Lung microvascular endothelial cell (primary cell): ENCODE results near the gene EID2. TPM values are rescaled to one million over a fixed set of nuclear protein-coding genes. Genes with fewer than 3 reads are reported as not detected.

Experiments
- DNase-seq, 2 donors: peaks; one replicate each; pipeline versions ENCODE4 v3.0.0 to v3.0.0-alpha.2; 2010; ENCODE audit warnings: low read depth in 2 of 2
- total RNA-seq: library from RNA; depleted of rRNA; stranded (reverse); fragments of >200 nt; gene quantifications from 2 replicates; pipeline ENCODE4 v1.2.1, GENCODE V29; 2014

The EID2 gene
- 12.9 and 14.3 TPM in 2 replicates for total RNA-seq

DNA sequence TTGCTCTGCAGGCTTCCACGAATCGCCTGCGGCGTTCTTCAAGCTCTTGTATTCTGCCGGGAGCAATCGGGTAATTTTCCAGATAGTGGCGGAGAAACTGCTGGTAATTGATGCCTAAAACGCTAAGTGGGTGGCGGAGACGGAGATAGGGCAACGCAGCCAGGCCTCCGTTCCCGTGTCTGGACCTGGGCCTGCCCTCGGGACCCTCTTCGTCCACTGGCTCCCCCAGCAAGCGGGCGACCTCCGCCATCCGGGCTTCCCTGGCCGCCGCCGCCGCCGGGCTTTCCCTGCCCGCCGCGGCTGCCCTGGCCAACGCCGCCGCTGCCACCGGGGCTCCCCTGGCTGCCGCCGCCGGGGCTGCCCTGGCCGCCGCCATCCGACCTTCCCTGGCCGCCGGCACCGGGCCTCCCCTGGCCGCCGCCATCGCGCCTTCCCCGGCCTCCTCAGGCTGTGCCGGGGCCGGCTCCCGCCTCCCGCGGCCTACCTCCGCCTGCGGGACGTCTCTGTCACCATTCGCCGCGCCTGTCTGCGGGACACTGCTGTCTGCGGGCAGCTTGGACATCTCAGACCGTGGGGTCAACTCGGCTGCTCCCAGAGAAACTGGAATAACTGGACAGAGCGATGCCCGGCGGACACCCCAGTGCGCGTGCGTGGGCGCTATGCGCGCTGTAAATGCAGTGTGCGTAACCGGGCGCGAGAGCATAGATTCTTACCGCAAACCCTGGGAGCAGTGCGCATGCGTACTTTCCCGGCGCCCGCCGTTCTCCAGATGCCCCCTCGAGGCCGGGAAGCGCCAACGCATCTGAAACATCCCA, at the start of gene EID2:
TSS of gene EID2 (minus strand) at position 644 of the 815 bp plus-strand sequence. CDS start at position 562, 82 bp downstream.
- DNase-seq, result peak; percentile 96 to 97

DNA sequence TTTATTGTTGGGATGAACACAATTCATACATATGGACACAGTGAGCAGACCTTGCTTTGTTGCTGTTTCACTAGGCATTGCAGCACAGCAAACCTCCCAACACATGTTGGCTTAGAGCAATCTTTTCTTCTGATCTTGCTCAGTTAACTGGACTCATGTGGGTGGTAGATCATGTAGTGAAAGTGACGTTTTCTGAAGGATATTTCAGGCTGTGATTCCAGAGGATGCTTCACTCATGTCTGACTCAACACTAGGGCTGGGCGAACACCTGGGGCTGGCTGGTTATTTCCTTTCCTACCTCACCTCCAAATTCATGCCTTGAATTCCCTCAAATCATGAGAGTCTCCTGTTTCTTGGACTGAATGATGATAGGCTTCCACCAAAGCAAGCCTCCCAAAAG, 48.1 kb upstream of the EID2 start:
- no peak for DNase-seq

- DNase-seq, result no peak
These were observed 47.5 kb upstream of the EID2 start for GRCh38 chr19:39587496-39587895.

DNA sequence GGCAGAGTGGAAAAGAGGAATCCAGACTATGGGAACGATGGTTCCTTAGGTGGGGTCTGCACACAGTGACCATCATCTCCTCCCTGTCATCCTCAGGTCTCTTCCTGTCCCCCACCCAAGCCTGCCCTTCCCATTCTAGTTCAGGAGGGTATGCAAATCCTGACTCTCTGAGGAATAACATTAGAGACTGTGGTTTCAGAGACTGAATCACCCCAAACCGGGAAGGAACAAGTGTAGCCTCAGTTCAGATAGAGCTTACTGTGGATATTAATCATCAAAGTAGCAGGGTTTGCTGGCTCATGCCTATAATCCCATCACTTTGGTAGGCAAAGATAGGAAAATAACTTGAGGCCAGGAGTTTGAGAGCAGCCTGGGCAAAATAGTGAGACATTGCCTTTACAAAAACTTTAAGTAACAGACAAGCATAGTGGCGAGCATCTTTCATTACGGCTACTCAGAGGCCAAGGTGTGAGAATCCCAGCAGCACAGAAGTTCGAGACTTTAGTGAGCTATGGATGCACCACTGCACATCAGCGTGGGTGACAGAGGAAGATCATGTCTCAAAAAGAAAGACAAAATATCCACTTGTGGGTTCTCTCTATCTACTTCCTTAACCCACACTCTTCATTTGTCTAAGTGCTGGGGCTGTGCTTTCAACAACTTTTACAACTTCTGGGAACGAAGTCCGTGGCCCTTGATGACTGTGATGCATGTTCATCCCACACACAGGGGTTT, 43.1 kb upstream of the EID2 start:
- no peak for DNase-seq

- DNase-seq, result no peak
These were observed 42.5 kb upstream of the EID2 start for GRCh38 chr19:39582442-39582841.

- peak in 1 of 2 donors; percentile 12 for DNase-seq
These were observed 28.6 kb upstream of the EID2 start for GRCh38 chr19:39568604-39569003.

DNA sequence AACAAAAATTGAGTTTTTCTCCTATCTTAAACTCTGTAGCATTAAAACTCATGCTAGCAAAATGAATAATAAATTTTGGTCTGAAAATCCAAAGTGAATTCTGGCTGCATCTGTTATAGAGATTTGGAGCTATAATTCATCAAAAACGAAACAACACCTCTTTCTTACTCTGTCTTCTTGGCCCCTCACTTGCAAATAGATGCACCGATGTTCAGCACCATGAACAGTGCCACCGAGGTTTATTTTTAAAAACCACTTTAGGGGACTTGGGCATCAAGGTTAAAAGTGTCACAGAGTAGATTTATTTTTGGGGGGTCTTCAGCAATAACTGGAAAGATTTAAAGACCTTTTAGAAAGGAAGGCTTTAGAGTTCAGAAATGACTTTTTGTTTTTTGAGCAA, 26.1 kb upstream of the EID2 start:
- DNase-seq, result no peak

DNA sequence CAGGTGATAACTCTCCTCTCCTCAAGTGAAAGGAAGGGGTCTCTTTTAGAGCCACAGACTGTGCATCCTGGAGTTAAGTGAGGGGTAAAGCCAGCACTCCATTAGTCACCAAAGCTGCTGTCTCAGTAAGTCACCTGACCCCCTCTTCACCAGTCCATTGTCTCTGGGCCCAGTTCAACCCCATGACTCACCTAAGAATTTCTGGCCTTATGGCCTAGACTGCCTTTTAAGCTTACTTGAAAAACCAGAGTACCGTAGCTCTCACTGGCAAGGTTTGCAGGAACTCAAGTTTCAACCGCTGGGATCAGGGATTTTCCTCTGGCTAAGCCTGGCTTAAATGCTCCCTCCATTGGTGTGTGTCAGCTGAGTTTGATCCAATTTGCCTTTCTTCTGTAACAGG, 23.4 kb upstream of the EID2 start:
- no peak for DNase-seq

DNA sequence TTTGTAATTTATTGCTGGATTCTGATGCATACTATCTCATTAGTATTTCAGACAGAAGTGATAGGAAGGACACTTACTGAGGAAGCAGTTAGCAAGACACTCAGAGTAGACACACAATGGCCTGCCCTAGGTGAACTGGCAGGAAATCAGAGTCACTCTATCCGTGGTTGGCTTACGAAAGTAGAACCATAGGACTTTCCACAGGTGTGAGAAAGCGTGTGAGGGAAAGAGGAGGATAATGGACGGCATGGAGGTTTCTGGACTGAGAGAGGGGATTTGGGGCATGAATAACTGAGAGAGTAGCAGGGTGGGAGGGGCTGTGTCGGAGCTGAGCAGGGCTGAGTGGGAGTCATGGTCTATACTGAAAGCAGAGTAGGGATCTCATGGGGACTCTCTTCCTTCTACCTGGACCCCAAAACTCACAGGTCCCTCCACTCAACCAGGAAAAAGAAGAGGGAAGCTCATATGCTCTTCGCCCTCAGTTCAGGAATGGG, 18.7 kb upstream of the EID2 start:
- no peak for DNase-seq

GRCh38 chr19:39557811-39558623, 18.1 kb upstream of the EID2 start:
- DNase-seq, result no peak

DNA sequence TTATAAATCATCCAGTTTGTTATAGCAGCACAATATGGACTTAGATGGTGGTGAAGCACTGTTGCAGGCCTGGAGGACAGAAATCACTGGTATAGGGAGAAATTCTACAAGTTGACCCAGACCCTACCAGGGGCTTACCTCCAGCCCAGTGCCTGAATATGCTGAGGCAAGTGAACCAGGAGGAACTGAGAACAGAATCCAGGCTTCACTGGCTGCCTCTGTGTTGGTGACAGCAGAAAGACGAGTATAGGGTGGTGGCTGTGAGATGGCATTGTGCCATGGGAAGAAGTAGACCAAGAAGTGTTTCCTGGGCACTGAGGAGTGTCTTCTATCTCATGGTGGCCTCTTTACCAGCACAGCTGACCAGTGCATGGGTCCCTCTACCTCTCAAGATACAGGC, 15.9 kb upstream of the EID2 start:
- no peak for DNase-seq

DNA sequence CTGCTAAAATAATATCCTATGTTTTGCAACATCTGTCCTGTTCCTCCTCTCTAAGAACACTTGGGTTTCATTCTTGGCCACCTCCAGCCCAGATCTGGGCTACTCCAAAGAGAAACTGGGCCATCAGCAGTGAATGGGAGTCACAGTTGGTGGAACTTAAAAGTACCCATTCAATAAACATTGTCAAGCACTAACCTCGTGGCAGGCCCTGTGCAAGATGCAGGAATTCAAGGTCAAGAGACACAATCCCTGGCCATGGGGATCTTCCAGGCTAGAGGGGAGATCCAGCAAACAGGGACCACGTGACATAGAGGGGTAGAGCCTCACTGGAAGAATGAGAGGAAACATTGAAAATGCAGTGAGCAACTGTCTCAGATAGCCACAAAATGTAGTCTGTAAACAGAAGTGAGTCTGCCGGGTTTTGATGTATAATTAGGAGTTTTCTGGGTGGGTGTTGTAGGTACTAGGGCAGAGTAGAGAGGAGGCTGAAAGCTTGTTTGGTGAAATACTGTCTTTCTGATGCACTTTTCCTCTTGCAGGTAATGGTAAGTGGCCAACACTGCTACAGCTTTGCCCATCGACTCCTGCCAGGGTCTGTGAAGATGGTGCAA, 14.8 kb upstream of the EID2 start:
- no peak for DNase-seq

- no peak for DNase-seq
These were observed 13.2 kb upstream of the EID2 start for GRCh38 chr19:39553082-39553652.

GRCh38 chr19:39550197-39550596, 10.2 kb upstream of the EID2 start:
- no peak for DNase-seq

DNA sequence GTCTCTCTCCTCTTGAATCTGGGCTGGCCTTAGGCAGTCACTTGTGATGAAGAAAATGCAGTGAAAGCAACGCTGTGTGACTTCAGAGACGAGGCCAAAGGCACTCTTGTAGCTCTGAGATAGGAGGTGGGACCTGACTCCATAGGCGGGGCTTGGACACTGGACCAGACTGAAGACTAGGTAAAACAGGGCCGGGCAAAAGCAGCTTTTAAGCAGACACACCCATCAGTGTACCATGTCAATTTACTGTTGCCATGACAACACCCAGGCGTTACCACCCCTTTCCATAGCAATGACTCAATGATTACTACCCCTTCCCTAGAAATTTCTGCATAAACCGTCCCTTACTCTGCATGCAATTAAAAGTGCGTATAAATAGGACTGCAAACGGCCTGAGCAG, 6.6 kb upstream of the EID2 start:
- DNase-seq, result no peak

DNA sequence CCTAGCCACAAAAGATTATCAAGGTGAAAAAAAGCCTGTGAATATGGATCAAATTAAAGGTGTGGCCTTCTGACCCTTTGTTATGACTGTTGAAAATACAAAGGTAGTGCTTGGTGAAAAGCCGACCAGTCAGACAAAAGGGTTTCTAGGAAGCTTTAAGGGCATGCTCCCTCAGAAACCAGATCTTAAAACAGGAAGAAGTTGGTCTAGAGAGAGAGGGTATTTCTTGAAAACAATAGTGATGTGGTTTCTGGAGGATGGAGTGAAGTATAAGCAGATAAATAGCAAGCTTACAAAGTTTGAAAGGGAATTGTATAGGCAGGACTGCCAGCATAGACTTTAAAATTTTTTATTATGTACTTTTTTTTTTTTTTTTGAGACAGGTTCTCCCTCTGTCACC, 5.0 kb upstream of the EID2 start:
- DNase-seq, result no peak

DNA sequence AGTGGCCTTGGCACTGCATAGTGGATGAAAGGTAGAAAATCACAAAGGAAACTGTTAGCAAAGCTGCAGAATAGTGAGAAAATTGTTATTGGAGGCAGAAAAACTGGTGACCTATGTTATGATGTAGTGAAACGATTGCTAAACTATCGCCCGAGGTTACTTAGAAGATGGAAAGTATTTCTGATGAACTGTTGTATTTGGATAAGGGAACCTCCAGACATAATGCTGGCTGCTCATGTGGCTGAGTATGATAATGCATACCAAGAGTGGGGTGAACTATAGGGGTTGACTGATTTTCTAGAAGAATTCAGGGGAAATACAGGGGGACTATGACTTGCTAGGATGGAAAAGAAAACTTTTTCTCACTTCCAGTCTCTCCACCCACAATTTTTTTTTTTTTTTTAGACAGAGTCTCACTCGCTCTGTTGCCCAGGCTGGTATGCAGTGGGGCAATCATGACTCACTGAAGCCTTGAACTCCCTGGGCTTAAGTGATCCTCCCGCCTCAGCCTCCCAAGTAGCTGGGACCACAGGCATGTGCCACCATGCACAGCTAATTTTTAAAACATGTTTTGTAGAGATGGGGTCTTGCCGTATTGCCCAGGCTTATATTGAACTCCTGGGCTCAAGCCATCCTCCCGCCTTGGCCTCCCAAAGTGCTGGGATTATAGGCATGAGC, 4.4 kb upstream of the EID2 start:
- no peak for DNase-seq

GRCh38 chr19:39543477-39543857, 3.5 kb upstream of the EID2 start:
- DNase-seq, result no peak

DNA sequence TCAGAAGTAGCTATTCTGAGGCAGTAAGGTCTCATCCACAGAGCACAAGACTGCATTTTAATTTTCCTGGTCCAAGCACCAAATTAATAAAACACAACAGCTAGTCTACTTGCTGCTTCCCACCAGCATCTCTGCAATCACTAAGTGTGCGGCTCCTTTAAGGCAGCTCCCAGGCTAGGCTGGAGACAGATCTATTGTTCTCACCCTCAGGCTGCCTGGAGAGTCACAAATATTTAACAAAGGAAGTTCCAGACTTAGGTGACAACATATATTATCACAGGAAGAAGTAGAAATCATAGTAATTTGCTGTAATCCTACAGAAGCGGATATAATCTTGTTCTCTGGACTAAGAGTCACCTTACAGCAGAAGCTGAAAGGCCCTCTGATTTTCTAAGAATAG, 2.2 kb upstream of the EID2 start:
- peak; percentile 33 to 68 for DNase-seq

- DNase-seq, result no peak
These were observed 342 bp upstream of the EID2 start for GRCh38 chr19:39540333-39540673.

GRCh38 chr19:39539165-39539517, 820 bp downstream of the EID2 start:
- DNase-seq, result peak in 1 of 2 donors; percentile 38
